HG02885 (cell line): ENCODE results near the gene ZNF677.
"Not testable (repeated sequence)": the region's sequence is repeated elsewhere in the genome, so short reads cannot be mapped to it uniquely, and the experiment has no call there.

Experiments used
- ATAC-seq: cut with Tn5 transposase; IDR thresholded peaks from one replicate; pipeline ENCODE4 v1.9.1; 2021; ENCODE audit warnings: mild to moderate bottlenecking; ENCODE audit not compliant: unreplicated experiment, poor library complexity

Gene ZNF677

DNA sequence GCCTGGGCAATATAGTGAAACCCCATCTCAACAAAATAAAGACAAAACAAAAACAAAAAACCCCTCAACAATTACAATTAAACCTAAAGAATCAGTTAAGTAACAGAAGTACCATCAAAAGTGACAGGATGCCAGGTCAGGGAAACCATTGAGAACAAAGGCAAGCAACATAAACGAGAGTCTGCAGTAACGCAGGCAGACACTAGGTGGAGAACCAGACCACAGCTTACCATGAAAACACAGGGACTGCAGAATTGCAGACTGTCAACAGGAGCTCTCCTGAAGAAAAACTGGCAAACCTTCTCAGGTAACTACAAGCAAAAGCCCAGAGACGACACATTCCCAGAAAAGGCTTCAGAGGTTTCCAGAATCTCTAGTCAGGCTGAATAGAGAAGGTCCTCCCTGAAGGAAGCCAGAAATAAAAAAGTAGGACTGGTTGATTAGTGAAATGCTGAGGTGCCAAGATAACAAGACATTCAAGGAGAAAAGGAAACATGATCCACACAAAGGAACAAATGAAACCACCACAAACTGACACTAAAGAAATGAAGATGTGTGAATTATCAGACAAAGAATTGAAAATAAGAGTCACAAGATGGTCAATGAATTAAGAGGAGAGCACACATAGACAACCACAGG lies 59.3 kb downstream of the ZNF677 start:
- no peak for ATAC-seq

DNA sequence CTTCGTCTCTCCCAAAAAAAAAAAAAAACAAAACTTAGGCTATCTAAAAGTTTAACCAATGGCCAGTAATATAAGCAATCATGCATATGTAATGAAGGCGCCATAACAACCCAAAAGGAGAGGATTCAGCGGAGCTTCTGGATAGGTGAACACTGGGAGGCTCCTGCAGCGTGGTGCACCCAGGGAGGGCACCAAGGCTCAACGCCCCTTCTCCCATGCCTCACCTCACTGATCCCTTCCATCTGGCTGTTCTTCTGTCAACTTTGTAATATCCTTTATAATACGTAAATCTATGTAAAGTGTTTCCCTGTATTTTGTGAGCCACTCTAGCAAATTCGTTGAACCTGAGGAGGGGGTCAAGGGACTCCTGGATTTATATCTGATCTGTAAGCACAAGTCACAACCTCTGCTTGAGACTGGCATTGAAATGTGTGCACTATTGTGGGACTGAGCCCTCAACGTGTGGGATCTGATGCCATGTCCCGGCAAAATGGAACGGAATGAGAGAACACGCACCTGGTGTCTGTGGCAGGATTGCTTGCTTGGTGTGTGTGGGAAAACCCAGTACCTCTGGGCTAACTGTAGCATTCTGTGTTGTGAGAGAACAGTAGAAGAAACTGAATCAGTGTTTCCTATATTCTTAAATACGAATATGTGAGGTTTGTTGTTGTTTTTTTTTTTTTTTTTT lies 61.0 kb downstream of the ZNF677 start:
- ATAC-seq: no peak

DNA sequence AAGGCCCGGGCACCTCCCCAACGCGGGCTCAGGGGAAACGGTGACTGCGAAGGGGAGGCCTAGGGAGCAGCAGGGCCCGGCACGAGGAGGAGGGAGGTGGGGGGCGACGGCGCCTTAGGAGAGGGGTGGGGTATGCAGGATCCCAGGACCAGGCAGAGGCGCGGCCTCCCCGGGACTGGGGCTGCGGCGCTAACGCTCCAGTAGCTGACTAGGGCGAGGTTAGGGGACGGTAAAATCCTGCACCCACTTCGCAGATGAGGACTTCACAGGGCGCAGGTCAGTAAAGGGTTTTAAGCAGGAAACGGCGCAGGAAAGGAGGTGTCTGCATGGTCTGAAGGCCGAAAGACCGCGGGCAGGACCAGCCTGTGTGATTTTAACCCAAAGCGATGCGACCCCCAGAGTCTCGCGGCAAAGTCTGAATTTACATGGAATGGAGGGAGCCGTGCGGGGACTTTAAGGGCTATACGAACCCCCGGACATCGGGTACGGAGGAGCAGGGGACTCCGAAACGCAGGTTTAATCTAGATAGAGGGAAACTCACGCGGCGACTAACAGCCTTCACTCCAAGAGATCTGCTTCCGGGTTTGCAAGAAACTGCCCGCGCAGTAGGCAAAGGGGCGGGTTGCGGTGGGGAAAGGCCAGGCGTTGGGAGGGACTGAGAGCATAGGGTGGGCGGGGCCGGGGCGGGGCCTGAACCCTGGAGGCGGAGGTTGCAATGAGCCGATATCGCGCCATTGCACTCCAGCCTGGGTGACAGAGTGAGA lies 61.7 kb downstream of the ZNF677 start, which contains the start of gene ZNF665:
ZNF665 (minus strand) TSS at position 588 of the 764 bp plus-strand sequence. CDS start 10,460 bp downstream, outside the sequence.
- ATAC-seq: no peak

DNA sequence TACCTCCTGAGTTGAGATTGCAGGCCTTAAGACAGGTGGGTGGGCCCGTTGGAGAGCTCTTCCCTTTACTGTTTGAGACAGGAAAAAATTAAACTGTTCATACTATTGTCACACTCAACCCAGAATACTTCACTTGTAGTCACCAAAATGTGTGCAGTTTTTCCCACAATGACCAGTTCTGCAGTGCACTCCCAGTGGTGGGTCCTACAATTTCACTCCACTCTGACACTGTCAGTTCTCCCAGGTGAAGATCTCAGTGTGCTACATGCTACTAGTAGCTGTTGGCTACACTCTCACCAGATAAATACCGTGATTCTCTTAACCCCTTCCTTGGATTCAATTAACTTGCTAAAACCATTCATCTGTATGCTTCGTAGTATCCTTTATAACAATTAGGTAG lies 64.4 kb downstream of the ZNF677 start:
- ATAC-seq: no peak

DNA sequence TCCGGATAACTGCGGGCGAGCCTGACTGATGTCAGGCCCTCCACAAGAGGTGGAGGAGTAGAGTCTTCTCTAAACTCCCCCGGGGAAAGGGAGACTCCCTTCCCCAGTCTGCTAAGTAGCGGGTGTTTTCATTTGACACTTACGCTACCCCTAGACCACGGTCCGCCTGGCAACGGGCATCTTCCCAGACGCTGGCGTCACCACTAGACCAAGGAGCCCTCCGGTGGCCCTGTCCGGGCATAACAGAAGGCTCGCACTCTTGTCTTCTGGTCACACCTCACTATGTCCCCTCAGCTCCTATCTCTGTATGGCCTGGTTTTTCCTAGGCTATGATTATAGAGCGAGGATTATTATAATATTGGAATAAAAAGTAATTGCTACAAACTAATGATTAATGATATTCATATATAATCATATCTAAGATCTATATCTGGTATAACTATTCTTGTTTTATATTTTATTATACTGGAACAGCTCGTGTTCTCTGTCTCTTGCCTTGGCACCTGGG lies 64.9 kb downstream of the ZNF677 start:
- not testable (repeated sequence) for ATAC-seq
